BLaER1 (cell line): ENCODE results near the gene BCL2L1.

Source experiments
- H3K27ac ChIP-seq: shearing (Covaris generic); formaldehyde crosslinking; 2 replicates; pipeline ENCODE4 v1.8.1; 2022
- H3K27me3 ChIP-seq: shearing (Covaris generic); formaldehyde crosslinking; 2 replicates; pipeline ENCODE4 v1.8.1; 2022
- H3K36me3 ChIP-seq: shearing (Covaris generic); formaldehyde crosslinking; 2 replicates; pipeline ENCODE4 v1.8.1; 2022
- H3K4me1 ChIP-seq: shearing (Covaris generic); formaldehyde crosslinking; 2 replicates; pipeline ENCODE4 v1.8.1; 2022
- H3K4me2 ChIP-seq: shearing (Covaris generic); formaldehyde crosslinking; 2 replicates; pipeline ENCODE4 v1.8.1; 2022
- H3K4me3 ChIP-seq: shearing (Covaris generic); formaldehyde crosslinking; 2 replicates; pipeline ENCODE4 v1.8.1; 2022
- H3K9ac ChIP-seq: shearing (Covaris generic); formaldehyde crosslinking; 2 replicates; pipeline ENCODE4 v1.8.1; 2022
- H3K9me3 ChIP-seq: shearing (Covaris generic); formaldehyde crosslinking; 2 replicates; pipeline ENCODE4 v1.8.1; 2022
- H4K20me1 ChIP-seq: shearing (Covaris generic); formaldehyde crosslinking; 2 replicates; pipeline ENCODE4 v1.8.1; 2022
- Cebpa-rat ChIP-seq: shearing (Covaris generic); IDR thresholded peaks from 2 replicates; pipeline ENCODE4 v1.8.1; 2022

The BCL2L1 gene

GRCh38 chr20:31718952-31719643, 3.6 kb downstream of the BCL2L1 start:
- Histone ChIP-seq H3K4me1 (peaks cover 78% of the 10 kb centered on the region), H3K9me3 (no peaks in the 10 kb centered on the region), H3K27me3 (no peaks in the 10 kb centered on the region), H3K36me3 (peaks cover 56% of the 10 kb centered on the region), H3K4me2 (peak overlapping the region; percentile 93), H3K9ac (peak overlapping the region; percentile 97), H3K27ac (peak overlapping the region; percentile 99), H4K20me1 (peaks cover 62% of the 10 kb centered on the region), H3K4me3 (peak overlapping the region; percentile 75)
- TF ChIP-seq Cebpa-rat, result no peak

- Histone ChIP-seq H4K20me1 (peaks cover 75% of the 10 kb centered on the region), H3K9ac (no peak overlapping the region), H3K27ac (peak overlapping the region; percentile 60)
These were observed 5.0 kb downstream of the BCL2L1 start for GRCh38 chr20:31717478-31718201.

GRCh38 chr20:31716818-31717477, 5.7 kb downstream of the BCL2L1 start:
- Histone ChIP-seq H3K27me3 (no peaks in the 10 kb centered on the region), H3K4me3 (peak overlapping the region; percentile 32; the same call in 1 of the 2 replicates), H3K4me2 (peak overlapping the region; percentile 93), H3K4me1 (peaks cover 98% of the 10 kb centered on the region), H3K9ac (peak overlapping the region; percentile 12), H3K36me3 (peaks cover 77% of the 10 kb centered on the region), H3K9me3 (no peaks in the 10 kb centered on the region), H4K20me1 (peaks cover 81% of the 10 kb centered on the region), H3K27ac (peak overlapping the region; percentile 60)
- TF ChIP-seq Cebpa-rat, result no peak

More at GRCh38 chr20:31717478-31718201, 5.0 kb downstream of the BCL2L1 start:
- peak overlapping the region; percentile 93 for H3K4me2 ChIP-seq
- H3K27me3 ChIP-seq, result no peaks in the 10 kb centered on the region
- TF ChIP-seq Cebpa-rat, result no peak
- peaks cover 70% of the 10 kb centered on the region for H3K36me3 ChIP-seq
- no peaks in the 10 kb centered on the region for H3K9me3 ChIP-seq
- peak overlapping the region; percentile 32; the same call in 1 of the 2 replicates for H3K4me3 ChIP-seq
- H3K4me1 ChIP-seq, result peaks cover 91% of the 10 kb centered on the region

GRCh38 chr20:31716351-31716750, 6.3 kb downstream of the BCL2L1 start:
- H3K27me3 ChIP-seq, result no peaks in the 10 kb centered on the region
- peaks cover 87% of the 10 kb centered on the region for H4K20me1 ChIP-seq
- H3K4me1 ChIP-seq, result peaks cover 98% of the 10 kb centered on the region
- TF ChIP-seq Cebpa-rat, result no peak
- H3K36me3 ChIP-seq, result peaks cover 83% of the 10 kb centered on the region
- H3K4me3 ChIP-seq, result no peak overlapping the region
- no peaks in the 10 kb centered on the region for H3K9me3 ChIP-seq
- H3K27ac ChIP-seq, result peak overlapping the region; percentile 60
- H3K4me2 ChIP-seq, result peak overlapping the region; percentile 93
- H3K9ac ChIP-seq, result peak overlapping the region; percentile 12; the same call in 1 of the 2 replicates

GRCh38 chr20:31715766-31716165, 6.9 kb downstream of the BCL2L1 start:
- H3K36me3 ChIP-seq, result peaks cover 88% of the 10 kb centered on the region
- H3K4me2 ChIP-seq, result peak overlapping the region; percentile 93; the same call in 1 of the 2 replicates
- no peak for TF ChIP-seq Cebpa-rat
- peaks cover 90% of the 10 kb centered on the region for H4K20me1 ChIP-seq
- H3K27me3 ChIP-seq, result no peaks in the 10 kb centered on the region
- H3K27ac ChIP-seq, result no peak overlapping the region
- H3K9me3 ChIP-seq, result no peaks in the 10 kb centered on the region
- H3K4me3 ChIP-seq, result no peak overlapping the region
- no peak overlapping the region for H3K9ac ChIP-seq
- peaks cover 98% of the 10 kb centered on the region for H3K4me1 ChIP-seq

GRCh38 chr20:31713312-31714273, 9.1 kb downstream of the BCL2L1 start:
- H3K9ac ChIP-seq, result no peak overlapping the region
- H3K4me1 ChIP-seq, result peaks cover 100% of the 10 kb centered on the region
- peaks cover 96% of the 10 kb centered on the region for H3K36me3 ChIP-seq
- H3K4me3 ChIP-seq, result no peak overlapping the region
- peaks cover 76% of the 10 kb centered on the region for H4K20me1 ChIP-seq
- no peaks in the 10 kb centered on the region for H3K9me3 ChIP-seq
- no peak for TF ChIP-seq Cebpa-rat
- H3K27ac ChIP-seq, result peak overlapping the region; percentile 91
- H3K4me2 ChIP-seq, result peak overlapping the region; percentile 46
- no peaks in the 10 kb centered on the region for H3K27me3 ChIP-seq

GRCh38 chr20:31712564-31713311, 9.9 kb downstream of the BCL2L1 start:
- Histone ChIP-seq H3K4me2 (peak overlapping the region; percentile 46), H3K36me3 (peaks cover 91% of the 10 kb centered on the region), H3K9ac (no peak overlapping the region), H4K20me1 (peaks cover 68% of the 10 kb centered on the region), H3K27me3 (no peaks in the 10 kb centered on the region), H3K4me3 (no peak overlapping the region), H3K9me3 (no peaks in the 10 kb centered on the region), H3K27ac (peak overlapping the region; percentile 91), H3K4me1 (peaks cover 100% of the 10 kb centered on the region)
- no peak for TF ChIP-seq Cebpa-rat

GRCh38 chr20:31712112-31712553, 10.5 kb downstream of the BCL2L1 start:
- peaks cover 62% of the 10 kb centered on the region for H4K20me1 ChIP-seq
- H3K4me1 ChIP-seq, result peaks cover 100% of the 10 kb centered on the region
- peaks cover 91% of the 10 kb centered on the region for H3K36me3 ChIP-seq
- H3K4me2 ChIP-seq, result peak overlapping the region; percentile 46
- H3K9ac ChIP-seq, result peak overlapping the region; percentile 43
- H3K9me3 ChIP-seq, result no peaks in the 10 kb centered on the region
- no peak for TF ChIP-seq Cebpa-rat
- H3K4me3 ChIP-seq, result no peak overlapping the region
- no peaks in the 10 kb centered on the region for H3K27me3 ChIP-seq
- H3K27ac ChIP-seq, result peak overlapping the region; percentile 91
